CD14-positive monocyte (primary cell): ENCODE results near the gene ZNF326. TPM values are rescaled to one million over a fixed set of nuclear protein-coding genes. Genes with fewer than 3 reads are reported as not detected.

ENCODE experiments used
- DNase-seq, 3 donors: peaks; one replicate each; pipeline ENCODE4 v3.0.0-alpha.2; 2011 to 2022
- H2AFZ ChIP-seq: 2 replicates; pipeline ENCODE4 v1.6.0; 2012; ENCODE audit warnings: mild to moderate bottlenecking, low read depth, low read length, inconsistent platforms; ENCODE audit not compliant: insufficient read depth, poor library complexity, severe bottlenecking
- H3K27ac ChIP-seq, 2 donors: 1 replicate in 1 of 2; 2 replicates in 1 of 2; pipeline ENCODE4 v1.5.1; 2012 to 2013; ENCODE audit warnings: low read length in 2 of 2, control low read depth in 1 of 2, inconsistent platforms in 1 of 2, low read depth in 1 of 2, mild to moderate bottlenecking in 1 of 2
- H3K27me3 ChIP-seq, 2 donors: one replicate each; pipeline versions ENCODE4 v1.6.0 to v1.6.1; 2011 to 2013; ENCODE audit warnings: low read length in 2 of 2; ENCODE audit not compliant: control insufficient read depth in 2 of 2, insufficient read depth in 2 of 2
- H3K36me3 ChIP-seq, 2 donors: replicated peaks in 1 of 2; 1 replicate in 1 of 2; 2 replicates in 1 of 2; pipeline versions ENCODE4 v1.5.1 to v1.6.1; 2012 to 2013; ENCODE audit warnings: low read length in 2 of 2, control low read depth in 1 of 2, inconsistent platforms in 1 of 2, mild to moderate bottlenecking in 1 of 2; ENCODE audit not compliant: insufficient read depth in 2 of 2, control insufficient read depth in 1 of 2
- H3K4me1 ChIP-seq, 2 donors: 1 replicate in 1 of 2; 2 replicates in 1 of 2; pipeline versions ENCODE4 v1.5.1 to v1.6.1; 2012 to 2013; ENCODE audit warnings: low read length in 2 of 2, control low read depth in 1 of 2, inconsistent platforms in 1 of 2, mild to moderate bottlenecking in 1 of 2, moderate library complexity in 1 of 2; ENCODE audit not compliant: insufficient read depth in 2 of 2, control insufficient read depth in 1 of 2
- H3K4me2 ChIP-seq: replicated peaks from 2 replicates; pipeline ENCODE3; 2012; ENCODE audit warnings: low read length, moderate library complexity, mild to moderate bottlenecking; ENCODE audit not compliant: poor library complexity, severe bottlenecking; ENCODE audit errors: extremely low read depth
- H3K4me3 ChIP-seq, 3 experiments: fragments of 200-600 bp in 1 of 3; sonication (generic) in 1 of 3; replicated peaks in 1 of 3; 1 replicate in 2 of 3; 2 replicates in 1 of 3; pipeline ENCODE4 v1.5.1; 2011 to 2013; ENCODE audit warnings: low read length in 3 of 3, mild to moderate bottlenecking in 3 of 3, control low read depth in 2 of 3, low read depth in 2 of 3, inconsistent platforms in 1 of 3, moderate library complexity in 1 of 3
- H3K79me2 ChIP-seq: 2 replicates; pipeline ENCODE4 v1.6.0; 2012; ENCODE audit warnings: mild to moderate bottlenecking, control low read depth, inconsistent platforms, low read length, moderate library complexity; ENCODE audit not compliant: insufficient read depth
- H3K9ac ChIP-seq: 2 replicates; pipeline ENCODE4 v1.6.0; 2017; ENCODE audit warnings: low read length, mild to moderate bottlenecking; ENCODE audit not compliant: insufficient read depth, poor library complexity, severe bottlenecking
- H3K9me3 ChIP-seq, 2 donors: replicated peaks in 1 of 2; 1 replicate in 1 of 2; 2 replicates in 1 of 2; pipeline versions ENCODE4 v1.5.1 to v1.6.1; 2012 to 2013; ENCODE audit warnings: low read length in 2 of 2, control low read depth in 1 of 2; ENCODE audit not compliant: control insufficient read depth in 1 of 2, insufficient read depth in 1 of 2
- H4K20me1 ChIP-seq: 2 replicates; pipeline ENCODE4 v1.6.0; 2012; ENCODE audit warnings: mild to moderate bottlenecking, low read length, control low read depth, moderate library complexity; ENCODE audit not compliant: insufficient read depth
- H3K27ac Mint-ChIP-seq, 7 donors: one replicate each; pipeline ENCODE4 v1.8.0; 2020; ENCODE audit warnings: mild to moderate bottlenecking in 7 of 7, mixed read lengths in 7 of 7, moderate library complexity in 6 of 7, inconsistent platforms in 2 of 7
- H3K27me3 Mint-ChIP-seq, 3 donors: one replicate each; pipeline ENCODE4 v1.8.0; 2021 to 2022; ENCODE audit warnings: low read depth in 3 of 3, mild to moderate bottlenecking in 3 of 3, mixed read lengths in 3 of 3, moderate library complexity in 3 of 3, inconsistent platforms in 1 of 3
- H3K36me3 Mint-ChIP-seq, 2 donors: one replicate each; pipeline ENCODE4 v1.8.0; 2020; ENCODE audit warnings: mixed read lengths in 2 of 2, inconsistent platforms in 1 of 2, mild to moderate bottlenecking in 1 of 2
- H3K4me1 Mint-ChIP-seq: one replicate; pipeline ENCODE4 v1.8.0; 2020; ENCODE audit warnings: mild to moderate bottlenecking, mixed read lengths
- H3K4me3 Mint-ChIP-seq, 2 donors: one replicate each; pipeline ENCODE4 v1.8.0; 2020; ENCODE audit warnings: mild to moderate bottlenecking in 2 of 2, mixed read lengths in 2 of 2, moderate library complexity in 1 of 2
- H3K9me3 Mint-ChIP-seq, 7 donors: one replicate each; pipeline ENCODE4 v1.8.0; 2020 to 2022; ENCODE audit warnings: mixed read lengths in 7 of 7, mild to moderate bottlenecking in 6 of 7, moderate library complexity in 6 of 7, inconsistent platforms in 2 of 7
- intact Hi-C, 2 donors: fragments of 100-400 bp; cut with micrococcal nuclease; formaldehyde crosslinking; loops; one replicate each; pipeline versions ENCODE4 v1.15.0 to v1.15.1; 2023
- polyA plus RNA-seq, 3 donors: library from polyadenylated mRNA; depleted of rRNA in 1 of 3; unstranded in 2 of 3; stranded (reverse) in 1 of 3; fragments of 300-500 nt in 2 of 3; fragments of >200 nt in 1 of 3; fragmentation: Illumina TruSeq in 2 of 3; gene quantifications; 1 replicate in 2 of 3; 2 replicates in 1 of 3; pipeline ENCODE4 v1.2.3, GENCODE V29; 2012 to 2021
- TF ChIP-seq, protein P1 (sequence below): fragments of 200-600 bp; IDR thresholded peaks from one replicate; pipeline ENCODE4 v1.8.0; 2022; ENCODE audit warnings: antibody characterized with exemption, mild to moderate bottlenecking

The ZNF326 gene
- polyA plus RNA-seq, 3 donors = 3.8 to 5.0 (median 4.5) TPM

DNA sequence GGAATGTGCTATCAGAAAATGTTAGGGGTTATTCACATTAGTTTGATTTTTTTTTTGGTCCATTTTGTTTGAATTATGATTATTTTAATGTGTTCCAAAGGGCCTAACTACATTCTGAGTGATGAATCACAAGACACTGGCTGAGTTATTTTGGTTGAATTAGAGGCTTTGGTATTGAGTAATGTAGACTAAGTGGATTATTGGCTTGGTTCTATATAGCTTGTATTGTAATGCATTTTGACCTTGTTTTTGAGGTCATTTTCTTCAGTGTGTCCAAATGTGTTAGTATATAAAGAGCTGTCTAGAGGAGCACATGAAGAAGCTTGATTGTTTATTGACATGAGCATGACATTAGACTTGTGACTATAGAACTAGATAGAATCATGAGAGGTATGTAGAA lies 3.4 kb downstream of the ZNF326 start:
- Histone ChIP-seq H3K27me3 (no peaks in the 10 kb centered on the region), H3K9me3 (no peaks in the 10 kb centered on the region), H3K79me2 (peaks cover 83% of the 10 kb centered on the region), H3K4me1 (peaks cover 16 to 25% of the 10 kb centered on the region in 2 donors), H2AFZ (no peak overlapping the region), H3K4me3 (no peak overlapping the region), H3K36me3 (peaks cover 8 to 35% of the 10 kb centered on the region in 2 donors), H3K27ac (no peak overlapping the region), H3K9ac (no peak overlapping the region), H3K4me2 (no peak overlapping the region), H4K20me1 (peaks cover 44% of the 10 kb centered on the region)
- peaks cover 24 to 31% of the 10 kb centered on the region in 2 donors for H3K36me3 Mint-ChIP-seq
- H3K9me3 Mint-ChIP-seq = no peaks in the 10 kb centered on the region
- peaks cover 39% of the 10 kb centered on the region for H3K4me1 Mint-ChIP-seq
- H3K27me3 Mint-ChIP-seq = peaks cover 0 to under 1% (median 0%) of the 10 kb centered on the region in 3 donors
- no peak overlapping the region for H3K27ac Mint-ChIP-seq
- no peak for DNase-seq
- intact Hi-C loops = loop anchor here (10.0 kb wide), 3 partner anchors 364 to 1014 kb away; partner anchors contain the start of gene LRRC8C (in 2 of the 2)
- TF ChIP-seq, protein P1, sequence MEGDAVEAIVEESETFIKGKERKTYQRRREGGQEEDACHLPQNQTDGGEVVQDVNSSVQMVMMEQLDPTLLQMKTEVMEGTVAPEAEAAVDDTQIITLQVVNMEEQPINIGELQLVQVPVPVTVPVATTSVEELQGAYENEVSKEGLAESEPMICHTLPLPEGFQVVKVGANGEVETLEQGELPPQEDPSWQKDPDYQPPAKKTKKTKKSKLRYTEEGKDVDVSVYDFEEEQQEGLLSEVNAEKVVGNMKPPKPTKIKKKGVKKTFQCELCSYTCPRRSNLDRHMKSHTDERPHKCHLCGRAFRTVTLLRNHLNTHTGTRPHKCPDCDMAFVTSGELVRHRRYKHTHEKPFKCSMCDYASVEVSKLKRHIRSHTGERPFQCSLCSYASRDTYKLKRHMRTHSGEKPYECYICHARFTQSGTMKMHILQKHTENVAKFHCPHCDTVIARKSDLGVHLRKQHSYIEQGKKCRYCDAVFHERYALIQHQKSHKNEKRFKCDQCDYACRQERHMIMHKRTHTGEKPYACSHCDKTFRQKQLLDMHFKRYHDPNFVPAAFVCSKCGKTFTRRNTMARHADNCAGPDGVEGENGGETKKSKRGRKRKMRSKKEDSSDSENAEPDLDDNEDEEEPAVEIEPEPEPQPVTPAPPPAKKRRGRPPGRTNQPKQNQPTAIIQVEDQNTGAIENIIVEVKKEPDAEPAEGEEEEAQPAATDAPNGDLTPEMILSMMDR = no peak
- H3K4me3 Mint-ChIP-seq = no peak overlapping the region

DNA sequence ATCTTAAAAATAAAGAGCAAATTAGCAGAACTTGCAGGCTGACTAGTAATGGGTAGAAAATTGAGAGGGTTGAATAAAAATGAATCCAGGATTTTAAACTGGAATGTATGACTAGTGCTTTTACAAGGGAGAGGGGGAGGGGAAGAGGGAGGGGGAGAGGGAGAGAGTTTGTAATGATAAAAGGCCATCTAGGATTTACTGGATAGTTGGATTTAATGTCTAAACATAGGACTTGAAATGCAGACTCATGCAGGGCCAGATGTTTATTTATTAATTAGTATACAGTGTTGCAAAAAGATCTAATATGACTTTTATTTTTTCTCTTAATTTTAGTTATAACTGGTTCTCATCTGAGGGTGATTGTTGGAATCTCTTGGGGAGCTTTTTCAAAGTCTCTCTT lies 4.3 kb downstream of the ZNF326 start:
- H3K9me3 ChIP-seq = no peaks in the 10 kb centered on the region
- TF ChIP-seq, protein P1 = no peak
- Mint-ChIP-seq H3K36me3 (peaks cover 24 to 33% of the 10 kb centered on the region in 2 donors), H3K27ac (no peak overlapping the region), H3K4me3 (no peak overlapping the region), H3K9me3 (no peaks in the 10 kb centered on the region), H3K4me1 (peaks cover 38% of the 10 kb centered on the region), H3K27me3 (no peaks in the 10 kb centered on the region)
- H3K36me3 ChIP-seq = peaks cover 8 to 38% of the 10 kb centered on the region in 2 donors
- no peak overlapping the region for H3K4me2 ChIP-seq
- intact Hi-C loops = loop anchor here (10.0 kb wide), 3 partner anchors 364 to 1014 kb away; partner anchors contain the start of gene LRRC8C (in 2 of the 2)
- H2AFZ ChIP-seq = no peak overlapping the region
- H3K27ac ChIP-seq = peak overlapping the region in 1 of 2 donors; percentile 6
- peaks cover 92% of the 10 kb centered on the region for H3K79me2 ChIP-seq
- peaks cover 15 to 25% of the 10 kb centered on the region in 2 donors for H3K4me1 ChIP-seq
- peaks cover 47% of the 10 kb centered on the region for H4K20me1 ChIP-seq
- no peak overlapping the region for H3K4me3 ChIP-seq
- H3K9ac ChIP-seq = no peak overlapping the region
- DNase-seq = no peak
- no peaks in the 10 kb centered on the region for H3K27me3 ChIP-seq
